GM18519 (cell line): Measurements from ENCODE around the gene KISS1R.

Source experiments
- ATAC-seq: cut with Tn5 transposase; IDR thresholded peaks from one replicate; pipeline ENCODE4 v1.9.1; 2021; ENCODE audit warnings: mild to moderate bottlenecking, moderate library complexity; ENCODE audit not compliant: unreplicated experiment, low FRiP score

Gene KISS1R

DNA sequence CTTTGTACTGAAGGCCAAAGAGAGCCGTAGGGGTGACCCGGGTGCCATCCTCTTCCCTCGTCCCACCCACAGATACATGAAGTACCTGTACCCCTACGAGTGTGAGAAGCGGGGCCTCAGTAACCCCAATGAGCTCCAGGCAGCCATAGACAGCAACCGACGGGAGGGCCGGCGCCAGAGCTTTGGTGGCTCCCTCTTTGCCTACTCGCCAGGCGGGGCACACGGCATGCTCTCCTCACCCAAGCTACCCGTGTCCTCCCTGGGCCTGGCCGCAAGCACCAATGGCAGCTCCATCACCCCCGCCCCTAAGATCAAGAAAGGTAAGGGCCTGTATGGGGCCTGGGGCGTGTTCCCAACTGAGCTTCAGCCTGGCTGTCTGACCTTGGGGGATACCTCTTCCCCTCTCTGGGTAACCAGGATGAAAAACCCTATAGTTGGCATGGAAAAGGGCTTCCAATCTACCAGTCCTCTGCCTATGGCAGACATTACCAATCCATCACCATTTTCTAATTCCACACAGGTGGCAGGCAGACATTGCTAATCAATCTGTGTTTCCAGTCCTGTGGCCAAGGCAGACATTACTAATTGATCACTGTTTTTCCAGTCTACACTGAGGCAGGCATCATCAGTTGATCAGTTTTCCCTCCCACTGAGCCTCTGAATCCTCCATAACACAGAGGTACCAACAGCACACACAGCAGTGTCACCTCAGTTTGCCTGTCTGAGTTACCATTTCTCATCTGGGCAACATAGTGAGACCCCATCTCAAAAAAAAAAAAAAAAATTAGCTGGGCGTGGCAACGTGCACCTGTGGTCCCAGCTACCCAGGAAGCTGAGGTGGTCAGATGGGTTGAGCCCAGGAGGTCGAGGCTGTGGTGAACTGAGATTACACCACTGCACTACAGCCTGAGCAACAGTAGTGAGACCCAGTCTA lies 47.9 kb downstream of the KISS1R start:
- ATAC-seq: no peak

DNA sequence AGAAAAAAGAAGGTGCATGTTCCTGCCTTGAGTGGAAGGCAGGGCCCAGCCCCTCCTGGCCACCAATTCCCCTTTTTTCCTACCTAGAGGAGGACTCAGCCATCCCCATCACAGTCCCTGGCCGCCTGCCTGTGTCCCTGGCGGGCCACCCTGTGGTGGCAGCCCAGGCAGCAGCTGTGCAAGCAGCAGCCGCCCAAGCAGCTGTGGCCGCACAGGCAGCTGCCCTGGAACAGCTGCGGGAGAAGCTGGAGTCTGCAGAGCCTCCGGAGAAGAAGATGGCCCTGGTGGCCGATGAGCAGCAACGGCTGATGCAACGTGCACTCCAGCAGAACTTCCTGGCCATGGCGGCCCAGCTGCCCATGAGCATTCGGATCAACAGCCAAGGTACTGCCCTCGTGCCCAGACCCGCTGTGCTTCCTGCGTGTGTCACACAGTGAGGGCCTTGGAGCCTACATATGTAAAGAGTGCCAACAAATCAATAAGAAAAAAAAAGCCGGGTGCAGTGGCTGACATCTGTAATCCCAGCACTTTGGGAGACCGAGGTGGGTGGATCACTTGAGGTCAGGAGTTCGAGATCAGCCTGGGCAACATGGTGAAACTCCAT lies 49.5 kb downstream of the KISS1R start:
- ATAC-seq: no peak
